H1 (cell line): ENCODE measurements around the gene OOEP.

Experiments
- CEBPB ChIP-seq: IDR thresholded peaks from 2 replicates; pipeline ENCODE4 v1.6.1; 2012; ENCODE audit warnings: low read depth, low read length
- EP300 ChIP-seq, 2 experiments: IDR thresholded peaks; 1 replicate in 1 of 2; 2 replicates in 1 of 2; pipeline ENCODE4 v1.6.1; 2011 to 2012; ENCODE audit warnings: low read depth in 2 of 2, low read length in 2 of 2, mild to moderate bottlenecking in 2 of 2, borderline replicate concordance in 1 of 2, inconsistent platforms in 1 of 2, moderate library complexity in 1 of 2
- EZH2 ChIP-seq: fragments of 200-600 bp; sonication (generic); IDR thresholded peaks from 2 replicates; pipeline ENCODE4 v1.7.1; 2012; ENCODE audit warnings: low read depth, mild to moderate bottlenecking, moderate library complexity, low read length, inconsistent platforms; ENCODE audit not compliant: severe bottlenecking
- KDM5A ChIP-seq: fragments of 200-600 bp; IDR thresholded peaks from 2 replicates; pipeline ENCODE4 v1.7.1; 2012; ENCODE audit warnings: mild to moderate bottlenecking, low read length, inconsistent platforms, mixed read lengths
- POLR2A ChIP-seq, 2 experiments: IDR thresholded peaks; 1 replicate in 1 of 2; 2 replicates in 1 of 2; pipeline ENCODE4 v1.6.1; 2011; ENCODE audit warnings: low read depth in 2 of 2, low read length in 2 of 2, mild to moderate bottlenecking in 2 of 2; ENCODE audit errors: control extremely low read depth in 1 of 2
- POLR2AphosphoS5 ChIP-seq: IDR thresholded peaks from 2 replicates; pipeline ENCODE4 v1.6.1; 2011; ENCODE audit warnings: low read depth, low read length
- SP4 ChIP-seq: IDR thresholded peaks from 2 replicates; pipeline ENCODE4 v1.6.1; 2012; ENCODE audit warnings: low read length, inconsistent platforms
- SRF ChIP-seq: IDR thresholded peaks from 2 replicates; pipeline ENCODE4 v1.6.1; 2011; ENCODE audit warnings: mild to moderate bottlenecking, low read depth, low read length, moderate library complexity
- SUZ12 ChIP-seq: fragments of 200-600 bp; sonication (generic); IDR thresholded peaks from 2 replicates; pipeline ENCODE4 v1.6.1; 2012; ENCODE audit warnings: mild to moderate bottlenecking, inconsistent platforms, low read length, moderate library complexity, mixed read lengths
- TF ChIP-seq, protein P1 (sequence below), 3 experiments: IDR thresholded peaks; 1 replicate in 2 of 3; 2 replicates in 1 of 3; pipeline versions ENCODE4 v1.5.1 to v1.6.1; 2011; ENCODE audit warnings: low read length in 3 of 3, mild to moderate bottlenecking in 3 of 3, inconsistent platforms in 2 of 3, low read depth in 1 of 3, moderate library complexity in 1 of 3; ENCODE audit not compliant: insufficient read depth in 1 of 3; ENCODE audit errors: control extremely low read depth in 1 of 3
- TF ChIP-seq, protein P2 (sequence below): IDR thresholded peaks from 2 replicates; pipeline ENCODE4 v1.6.1; 2012; ENCODE audit warnings: inconsistent platforms

DNA sequence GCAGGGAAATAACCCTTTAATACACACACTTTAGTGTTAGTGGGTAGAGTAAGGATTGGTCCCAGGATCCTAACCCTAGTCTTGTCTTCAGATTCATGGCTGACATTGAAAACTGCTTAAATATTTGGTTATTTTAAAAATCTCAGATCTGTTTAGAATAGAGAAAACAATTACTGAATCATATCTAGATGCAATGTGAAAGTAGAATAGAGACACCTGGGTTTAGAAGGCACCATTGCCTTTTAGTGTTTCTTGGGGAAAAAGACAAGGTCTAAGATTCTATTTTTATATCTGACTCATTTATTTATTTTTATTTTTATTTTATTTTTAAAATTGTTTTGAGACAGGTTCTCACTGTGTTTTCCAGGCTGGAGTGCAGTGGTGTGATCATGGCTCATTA lies 31.0 kb upstream of the OOEP start:
- TF ChIP-seq, protein P1, sequence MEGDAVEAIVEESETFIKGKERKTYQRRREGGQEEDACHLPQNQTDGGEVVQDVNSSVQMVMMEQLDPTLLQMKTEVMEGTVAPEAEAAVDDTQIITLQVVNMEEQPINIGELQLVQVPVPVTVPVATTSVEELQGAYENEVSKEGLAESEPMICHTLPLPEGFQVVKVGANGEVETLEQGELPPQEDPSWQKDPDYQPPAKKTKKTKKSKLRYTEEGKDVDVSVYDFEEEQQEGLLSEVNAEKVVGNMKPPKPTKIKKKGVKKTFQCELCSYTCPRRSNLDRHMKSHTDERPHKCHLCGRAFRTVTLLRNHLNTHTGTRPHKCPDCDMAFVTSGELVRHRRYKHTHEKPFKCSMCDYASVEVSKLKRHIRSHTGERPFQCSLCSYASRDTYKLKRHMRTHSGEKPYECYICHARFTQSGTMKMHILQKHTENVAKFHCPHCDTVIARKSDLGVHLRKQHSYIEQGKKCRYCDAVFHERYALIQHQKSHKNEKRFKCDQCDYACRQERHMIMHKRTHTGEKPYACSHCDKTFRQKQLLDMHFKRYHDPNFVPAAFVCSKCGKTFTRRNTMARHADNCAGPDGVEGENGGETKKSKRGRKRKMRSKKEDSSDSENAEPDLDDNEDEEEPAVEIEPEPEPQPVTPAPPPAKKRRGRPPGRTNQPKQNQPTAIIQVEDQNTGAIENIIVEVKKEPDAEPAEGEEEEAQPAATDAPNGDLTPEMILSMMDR (IDR thresholded peaks at IDR 0.05; ENCODE audit: control extremely low read depth in 1 of 3, insufficient read depth in 1 of 3, low read depth in 1 of 3, low read length in 3 of 3) = no peak
- TF ChIP-seq POLR2AphosphoS5 (no peak), SP4 (no peak), SRF (no peak), EZH2 (no peak), CEBPB (no peak), POLR2A (IDR thresholded peaks at IDR 0.05; ENCODE audit: control extremely low read depth in 1 of 2, low read depth in 2 of 2, low read length in 2 of 2) (no peak), SUZ12 (no peak), EP300 (IDR thresholded peaks at IDR 0.05; ENCODE audit: borderline replicate concordance in 1 of 2, low read depth in 2 of 2, low read length in 2 of 2) (no peak), KDM5A (no peak)
- TF ChIP-seq, protein P2, sequence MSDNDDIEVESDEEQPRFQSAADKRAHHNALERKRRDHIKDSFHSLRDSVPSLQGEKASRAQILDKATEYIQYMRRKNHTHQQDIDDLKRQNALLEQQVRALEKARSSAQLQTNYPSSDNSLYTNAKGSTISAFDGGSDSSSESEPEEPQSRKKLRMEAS = no peak
